Panc1 (cell line): Measurements from ENCODE around the gene SCN2B.

ENCODE experiments used
- CTCF ChIP-seq: fragments of 450-650 bp; IDR thresholded peaks from 2 replicates; pipeline ENCODE4 v1.5.1; 2017; ENCODE audit warnings: mild to moderate bottlenecking
- POLR2AphosphoS5 ChIP-seq: IDR thresholded peaks from 2 replicates; pipeline ENCODE4 v1.6.1; 2012; ENCODE audit warnings: mild to moderate bottlenecking, low read depth, low read length, moderate library complexity
- REST ChIP-seq, 2 experiments: IDR thresholded peaks; 2 replicates each; pipeline ENCODE4 v1.6.1; 2011 to 2012; ENCODE audit warnings: low read depth in 2 of 2, control low read depth in 1 of 2, low read length in 1 of 2, mild to moderate bottlenecking in 1 of 2, moderate library complexity in 1 of 2; ENCODE audit not compliant: insufficient read depth in 1 of 2
- TCF7L2 ChIP-seq: IDR thresholded peaks from 2 replicates; pipeline ENCODE4 v1.6.1; 2011; ENCODE audit warnings: mild to moderate bottlenecking, low read depth, low read length, inconsistent platforms

- TF ChIP-seq CTCF (no peak), POLR2AphosphoS5 (no peak), TCF7L2 (no peak), REST (IDR thresholded peaks at IDR 0.05; ENCODE audit: insufficient read depth in 1 of 2, low read depth in 2 of 2, low read length in 1 of 2) (no peak)
Measured at GRCh38 chr11:118223992-118224391, 47.6 kb upstream of the SCN2B start.
